IMR-90 (cell line): Measurements from ENCODE around the gene RHOC. TPM values are rescaled to one million over a fixed set of nuclear protein-coding genes. Genes with fewer than 3 reads are reported as not detected.

Experiments
- ATAC-seq: fragments of 200-7000 bp; cut with Tn5 transposase; 2 replicates; pipeline ENCODE4 v1.9.1; 2020; ENCODE audit warnings: low read depth, mild to moderate bottlenecking, moderate library complexity
- BruUV-seq: library from RNA; stranded (reverse); fragments of 400-500 nt; replicated peaks from 2 replicates; lab custom pipeline; 2021; lab: Mats Ljungman, UMichigan
- CTCF ChIA-PET: fragments of 300-600 bp; formaldehyde crosslinking; extraction: SDS; loops from one replicate; lab custom pipeline; 2021; ENCODE audit warnings: antibody characterized with exemption; lab: Yijun Ruan, JAX
- POLR2A ChIA-PET: fragments of 300-600 bp; sonication (Branson Sonifier 250); formaldehyde crosslinking; loops from one replicate; lab custom pipeline; 2022; ENCODE audit warnings: antibody characterized with exemption; ENCODE audit not compliant: unreplicated experiment; lab: Charles Lee
- DNase-seq: peaks from one replicate; pipeline ENCODE4 v3.0.0; 2013
- H2AFZ ChIP-seq: replicated peaks from 2 replicates; pipeline ENCODE3; 2013; ENCODE audit warnings: low read length, mild to moderate bottlenecking; ENCODE audit not compliant: poor library complexity
- H2AK5ac ChIP-seq: 2 replicates; pipeline ENCODE4 v1.6.1; 2013; ENCODE audit warnings: low read depth, low read length, inconsistent platforms
- H2AK9ac ChIP-seq: replicated peaks from 2 replicates; pipeline ENCODE3; 2013; ENCODE audit warnings: mild to moderate bottlenecking, low read depth, low read length, moderate library complexity; ENCODE audit not compliant: poor library complexity
- H2BK120ac ChIP-seq: 2 replicates; pipeline ENCODE4 v1.6.1; 2013; ENCODE audit warnings: low read depth, low read length, inconsistent platforms
- H2BK15ac ChIP-seq: 3 replicates; pipeline ENCODE4 v1.6.1; 2013; ENCODE audit warnings: low read depth, low read length, inconsistent platforms
- H2BK20ac ChIP-seq: 2 replicates; pipeline ENCODE4 v1.6.1; 2013; ENCODE audit warnings: low read depth, mild to moderate bottlenecking, inconsistent platforms, low read length, moderate library complexity
- H2BK5ac ChIP-seq: 2 replicates; pipeline ENCODE4 v1.6.1; 2013; ENCODE audit warnings: mild to moderate bottlenecking, low read depth, low read length, inconsistent platforms; ENCODE audit not compliant: poor library complexity, severe bottlenecking
- H3K14ac ChIP-seq: replicated peaks from 2 replicates; pipeline ENCODE4 v1.6.1; 2013; ENCODE audit warnings: low read depth, low read length, inconsistent platforms
- H3K18ac ChIP-seq: 2 replicates; pipeline ENCODE4 v1.6.1; 2013; ENCODE audit warnings: low read depth, low read length, control low read depth
- H3K23ac ChIP-seq: 2 replicates; pipeline ENCODE4 v1.6.1; 2013; ENCODE audit warnings: low read depth, low read length, inconsistent platforms
- H3K27ac ChIP-seq: 2 replicates; pipeline ENCODE4 v1.5.1; 2013; ENCODE audit warnings: mild to moderate bottlenecking, control low read depth, low read length; ENCODE audit not compliant: insufficient read depth
- H3K27me3 ChIP-seq: 2 replicates; pipeline ENCODE4 v1.6.1; 2013; ENCODE audit warnings: low read length; ENCODE audit not compliant: control insufficient read depth, insufficient read depth
- H3K36me3 ChIP-seq: 2 replicates; pipeline ENCODE4 v1.6.1; 2013; ENCODE audit warnings: low read length, mixed read lengths; ENCODE audit not compliant: control insufficient read depth, insufficient read depth
- H3K4ac ChIP-seq: 2 replicates; pipeline ENCODE4 v1.6.1; 2013; ENCODE audit warnings: low read depth, low read length, inconsistent platforms
- H3K4me1 ChIP-seq: 2 replicates; pipeline ENCODE4 v1.6.1; 2013; ENCODE audit warnings: low read length, mixed read lengths; ENCODE audit not compliant: control insufficient read depth, insufficient read depth
- H3K4me2 ChIP-seq: 2 replicates; pipeline ENCODE4 v1.6.1; 2013; ENCODE audit warnings: low read depth, mild to moderate bottlenecking, control low read depth, low read length, moderate library complexity
- H3K4me3 ChIP-seq: 2 replicates; pipeline ENCODE4 v1.5.1; 2013; ENCODE audit warnings: low read depth, mild to moderate bottlenecking, control low read depth, low read length, moderate library complexity; ENCODE audit not compliant: insufficient read depth
- H3K56ac ChIP-seq: 2 replicates; pipeline ENCODE4 v1.6.1; 2013; ENCODE audit warnings: low read length, inconsistent platforms; ENCODE audit not compliant: insufficient read depth; ENCODE audit errors: extremely low read depth
- H3K79me1 ChIP-seq, 2 experiments: 2 replicates each; pipeline ENCODE4 v1.6.1; 2013; ENCODE audit warnings: low read length in 2 of 2, inconsistent platforms in 1 of 2, low read depth in 1 of 2
- H3K9ac ChIP-seq: 2 replicates; pipeline ENCODE4 v1.6.1; 2013; ENCODE audit warnings: low read depth, low read length, control low read depth
- H3K9me1 ChIP-seq: 2 replicates; pipeline ENCODE4 v1.6.1; 2013; ENCODE audit warnings: low read length, inconsistent platforms; ENCODE audit not compliant: insufficient read depth
- H3K9me3 ChIP-seq: 2 replicates; pipeline ENCODE4 v1.6.1; 2013; ENCODE audit warnings: low read length; ENCODE audit not compliant: control insufficient read depth, insufficient read depth
- H4K20me1 ChIP-seq: 2 replicates; pipeline ENCODE4 v1.6.1; 2013; ENCODE audit warnings: low read length, inconsistent platforms; ENCODE audit not compliant: insufficient read depth
- H4K5ac ChIP-seq: 2 replicates; pipeline ENCODE4 v1.6.1; 2013; ENCODE audit warnings: mild to moderate bottlenecking, low read depth, low read length, control low read depth
- H4K8ac ChIP-seq, 2 experiments: 2 replicates each; pipeline ENCODE4 v1.6.1; 2013; ENCODE audit warnings: low read depth in 2 of 2, low read length in 2 of 2, control low read depth in 1 of 2, inconsistent platforms in 1 of 2
- H4K91ac ChIP-seq: 2 replicates; pipeline ENCODE4 v1.6.1; 2013; ENCODE audit warnings: low read depth, low read length, inconsistent platforms; ENCODE audit not compliant: insufficient read depth
- BHLHE40 ChIP-seq: fragments of 150-350 bp; IDR thresholded peaks from 2 replicates; pipeline ENCODE4 v1.6.1; 2016; ENCODE audit warnings: mild to moderate bottlenecking, low read depth, low read length
- ELK1 ChIP-seq: fragments of 150-350 bp; IDR thresholded peaks from 2 replicates; pipeline ENCODE4 v1.6.1; 2016; ENCODE audit warnings: low read depth, mild to moderate bottlenecking, low read length, moderate library complexity, borderline replicate concordance
- MAFK ChIP-seq: IDR thresholded peaks from 2 replicates; pipeline ENCODE4 v1.6.1; 2012; ENCODE audit warnings: low read depth, low read length, improper control_type of control experiment
- MAZ ChIP-seq: IDR thresholded peaks from 2 replicates; pipeline ENCODE4 v1.6.1; 2012; ENCODE audit warnings: low read depth, mild to moderate bottlenecking, low read length, improper control_type of control experiment, moderate library complexity, borderline replicate concordance
- WGBS, 2 experiments: methylation state at CpG; one replicate each; pipeline versions ENCODE4 v1.1.5 to v1.1.7; 2013; ENCODE audit warnings: missing lambda C conversion rate in 2 of 2; ENCODE audit not compliant: insufficient read length in 1 of 2; ENCODE audit errors: extremely low coverage in 2 of 2; 5-methylcytosine and 5-hydroxymethylcytosine counted together
- dilution Hi-C: fragments of 300-500 bp; cut with HindIII; formaldehyde crosslinking; loops from one replicate; pipeline ENCODE4 v1.14.3; 2018; ENCODE audit warnings: low sequenced_read_pairs; ENCODE audit not compliant: unreplicated experiment
- in situ Hi-C: fragments of 300-500 bp; cut with MboI; formaldehyde crosslinking; loops from 3 replicates; pipeline ENCODE4 v1.14.3; 2019; ENCODE audit warnings: low sequenced_read_pairs, inconsistent platforms, mixed read lengths
- intact Hi-C: fragments of 100-400 bp; cut with micrococcal nuclease; formaldehyde crosslinking; loops from 2 replicates; pipeline ENCODE4 v1.10.0; 2022
- polyA plus RNA-seq, 3 experiments: library from polyadenylated mRNA; depleted of rRNA; stranded (reverse); fragments of >200 nt; gene quantifications; 2 replicates each; pipeline ENCODE4 v1.2.3, GENCODE V29; 2012; ENCODE audit warnings: low replicate concordance in 1 of 3
- total RNA-seq: library from RNA; depleted of rRNA; stranded (reverse); fragments of >200 nt; gene quantifications from 2 replicates; pipeline ENCODE4 v1.2.3, GENCODE V29; 2012

Gene RHOC
- total and polyA plus RNA-seq, 2 of the 4 experiments (the other 2 are of a cell fraction): 764 to 839 TPM

GRCh38 chr1:112699425-112700144 is 7.3 kb downstream of the RHOC start:
- Histone ChIP-seq H3K27ac (peak overlapping the region; percentile 81; the same call in 1 of the 2 replicates), H2AK9ac (peak overlapping the region; percentile 37), H2BK120ac (peak overlapping the region; percentile 36; the same call in 1 of the 2 replicates), H4K20me1 (peaks cover 38% of the 10 kb centered on the region), H3K27me3 (no peaks in the 10 kb centered on the region), H3K4ac (peak overlapping the region; percentile 88; the same call in 1 of the 2 replicates), H3K4me2 (no peak overlapping the region), H3K9me1 (peaks cover 20% of the 10 kb centered on the region), H2BK20ac (peak overlapping the region; percentile 46; the same call in 1 of the 2 replicates), H2AK5ac (peak overlapping the region; percentile 90), H3K14ac (peak overlapping the region; percentile 87), H2AFZ (no peak overlapping the region), H3K4me1 (peaks cover 26% of the 10 kb centered on the region), H3K79me1 (peaks cover 7 to 58% of the 10 kb centered on the region in 2 experiments; a peak in 3 of 4 replicates), H2BK5ac (peak overlapping the region; percentile 87), H3K18ac (0 out of 2 replicates have a peak overlapping the region, but pooled peaks have one; percentile 35), H4K5ac (no peak overlapping the region; the same call in 1 of the 2 replicates), H3K9me3 (no peaks in the 10 kb centered on the region), H3K4me3 (no peak overlapping the region), H2BK15ac (peak overlapping the region; percentile 33; the same call in 1 of the 3 replicates), H3K9ac (peak overlapping the region; percentile 15), H4K91ac (peak overlapping the region; percentile 67; the same call in 1 of the 2 replicates), H3K56ac (no peak overlapping the region), H4K8ac (peak overlapping the region in 1 of 2 experiments; percentile 73; a peak in 1 of 4 replicates), H3K36me3 (peaks cover 68% of the 10 kb centered on the region), H3K23ac (peak overlapping the region; percentile 85; the same call in 1 of the 2 replicates)
- ATAC-seq: no peak
- dilution Hi-C loops: no loop called here
- no peak for TF ChIP-seq MAFK
- no peak for TF ChIP-seq BHLHE40
- no peak for TF ChIP-seq MAZ
- TF ChIP-seq ELK1: no peak
- ChIA-PET POLR2A (no interaction called here), CTCF (interaction anchor here (0.5 to 1.2 kb wide), 2 partner anchors 26 to 299 kb away, joined by 4 to 5 read pairs; no protein-coding TSS in a partner anchor)
- intact Hi-C loops: loop anchor here (2.0 to 10.0 kb wide), 2 partner anchors 25 to 235 kb away; partner anchors contain the start of gene MOV10
- DNase-seq: no peak
- in situ Hi-C loops: loop anchor here (10.0 to 25.0 kb wide), 2 partner anchors 195 to 988 kb away; partner anchors contain the start of gene WNT2B
- WGBS, 2 experiments: 100% methylated on average over 1 of the region's 13 CpGs; no CpG with 5 or more reads in 1 of the 2 experiments
- BruUV-seq: no TSS peak
